HUES64 (cell line): Measurements from ENCODE around the gene KRTAP5-3. TPM values are rescaled to one million over a fixed set of nuclear protein-coding genes. Genes with fewer than 3 reads are reported as not detected.
A peak's percentile ranks its signal among the peaks of the same experiment; 100 is the strongest.

Experiments
- H3K27ac ChIP-seq: 2 replicates; pipeline ENCODE4 v1.7.0; 2013; ENCODE audit warnings: low read depth, low read length, inconsistent platforms
- H3K27me3 ChIP-seq: 2 replicates; pipeline ENCODE4 v1.6.1; 2013; ENCODE audit warnings: mild to moderate bottlenecking, low read length; ENCODE audit not compliant: insufficient read depth
- H3K36me3 ChIP-seq: 2 replicates; pipeline ENCODE4 v1.6.1; 2013; ENCODE audit warnings: mild to moderate bottlenecking, low read length; ENCODE audit not compliant: insufficient read depth
- H3K4me1 ChIP-seq: 2 replicates; pipeline ENCODE4 v1.6.1; 2013; ENCODE audit warnings: mild to moderate bottlenecking, low read length, moderate library complexity; ENCODE audit not compliant: insufficient read depth
- H3K4me3 ChIP-seq: 2 replicates; pipeline ENCODE4 v1.5.1; 2013; ENCODE audit warnings: mild to moderate bottlenecking, low read length, moderate library complexity
- H3K9ac ChIP-seq: 2 replicates; pipeline ENCODE4 v1.6.1; 2013; ENCODE audit warnings: mild to moderate bottlenecking, low read depth, low read length
- H3K9me3 ChIP-seq: 2 replicates; pipeline ENCODE4 v1.6.1; 2013; ENCODE audit warnings: low read depth, low read length; ENCODE audit not compliant: insufficient read depth
- WGBS: fragments of 150-250, 120-280 bp; methylation state at CpG from one replicate; pipeline ENCODE4 v1.1.7; 2013; ENCODE audit warnings: missing lambda C conversion rate; 5-methylcytosine and 5-hydroxymethylcytosine counted together
- polyA plus RNA-seq, 2 experiments: library from polyadenylated mRNA; stranded (reverse); fragments of 50-300 nt; gene quantifications; one replicate each; pipeline ENCODE4 v1.2.3, GENCODE V29; 2013

KRTAP5-3 gene, protein sequence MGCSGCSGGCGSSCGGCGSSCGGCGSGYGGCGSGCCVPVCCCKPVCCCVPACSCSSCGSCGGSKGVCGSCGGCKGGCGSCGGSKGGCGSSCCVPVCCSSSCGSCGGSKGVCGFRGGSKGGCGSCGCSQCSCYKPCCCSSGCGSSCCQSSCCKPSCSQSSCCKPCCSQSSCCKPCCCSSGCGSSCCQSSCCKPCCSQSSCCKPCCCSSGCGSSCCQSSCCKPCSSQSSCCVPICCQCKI
- not detected for polyA plus RNA-seq (2013, experiment 1 of 2)
- polyA plus RNA-seq (2013, experiment 2 of 2): not detected

- no peak within 1 kb of the TSS for H3K27ac ChIP-seq
- WGBS: 73% methylated on average over 4 of the region's 4 CpGs
- peaks cover 13% of the 10 kb centered on the region; the same call in 1 of the 2 replicates for H3K27me3 ChIP-seq
- 0 out of 2 replicates have a peak, but pooled peaks cover 9% of the 10 kb centered on the region for H3K4me1 ChIP-seq
- H3K9ac ChIP-seq: no peak within 1 kb of the TSS
- peaks cover 3% of the 10 kb centered on the region; the same call in 1 of the 2 replicates for H3K9me3 ChIP-seq
- H3K36me3 ChIP-seq: no peaks in the 10 kb centered on the region
- no peak within 1 kb of the TSS for H3K4me3 ChIP-seq
Measured at GRCh38 chr11:1608363-1608762, at the start of gene KRTAP5-3. KRTAP5-3 (minus strand) TSS chr11:1608463; CDS start chr11:1608385, 78 bp downstream.

- no peak overlapping the region for H3K4me3 ChIP-seq
- H3K9me3 ChIP-seq: no peaks in the 10 kb centered on the region
- no peak overlapping the region for H3K27ac ChIP-seq
- H3K4me1 ChIP-seq: no peaks in the 10 kb centered on the region
- WGBS: 72% methylated on average over 7 of the region's 7 CpGs
- no peaks in the 10 kb centered on the region for H3K36me3 ChIP-seq
- peaks cover 11% of the 10 kb centered on the region for H3K27me3 ChIP-seq
- H3K9ac ChIP-seq: no peak overlapping the region
Measured at GRCh38 chr11:1656670-1657069, 48.4 kb upstream of the KRTAP5-3 start.

- Histone ChIP-seq H3K9me3 (no peaks in the 10 kb centered on the region), H3K9ac (no peak overlapping the region), H3K4me1 (no peaks in the 10 kb centered on the region), H3K27me3 (peaks cover 11% of the 10 kb centered on the region), H3K36me3 (no peaks in the 10 kb centered on the region), H3K27ac (no peak overlapping the region), H3K4me3 (no peak overlapping the region)
- 90% methylated on average over 9 of the region's 9 CpGs for WGBS
Measured at GRCh38 chr11:1656061-1656441, 47.8 kb upstream of the KRTAP5-3 start.

DNA sequence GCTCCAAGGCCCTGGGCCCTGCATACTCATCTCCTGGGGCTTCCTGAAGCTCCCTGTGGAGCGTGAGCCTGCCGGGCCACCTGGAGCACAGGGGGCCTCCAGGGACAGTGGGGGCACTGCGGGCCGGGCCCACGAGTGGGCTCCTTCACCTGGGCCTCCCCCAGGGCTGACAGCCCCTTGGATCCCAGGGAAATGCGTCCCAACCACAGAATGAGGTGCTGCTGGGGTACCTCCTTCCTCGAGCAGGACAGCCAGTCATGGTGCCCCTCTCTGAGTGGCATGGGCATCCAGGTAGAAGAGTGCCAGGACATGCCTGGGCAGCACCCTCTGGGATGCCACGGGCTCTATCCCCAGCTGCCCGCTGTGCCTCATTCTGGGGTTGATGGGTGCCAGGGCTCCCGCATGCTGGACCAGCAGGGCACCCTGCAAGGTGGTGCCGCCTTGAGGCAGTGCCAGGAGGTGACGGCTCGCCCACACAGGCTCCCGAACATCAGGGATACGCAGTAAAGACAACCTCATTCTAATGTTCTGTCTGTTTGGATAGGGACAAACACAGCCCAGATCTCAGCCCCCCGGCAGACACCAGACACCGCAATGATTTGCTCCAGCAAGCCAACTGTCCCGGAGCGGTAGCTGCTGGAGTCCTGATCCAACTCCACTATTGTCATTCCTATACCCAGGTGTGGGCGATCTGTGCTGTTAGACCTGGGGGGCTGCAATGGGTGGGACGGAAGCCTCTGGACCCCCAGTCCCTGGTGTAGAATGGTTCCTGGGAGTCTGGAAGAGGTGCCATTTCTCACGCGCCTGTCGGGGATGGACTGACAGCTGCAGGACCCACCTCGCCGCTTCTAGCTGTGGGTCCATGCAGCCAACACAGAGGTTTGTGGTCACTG lies 47.2 kb upstream of the KRTAP5-3 start:
- Histone ChIP-seq H3K9me3 (no peaks in the 10 kb centered on the region), H3K27ac (no peak overlapping the region), H3K4me3 (no peak overlapping the region), H3K4me1 (no peaks in the 10 kb centered on the region), H3K9ac (no peak overlapping the region), H3K36me3 (no peaks in the 10 kb centered on the region), H3K27me3 (peaks cover 11% of the 10 kb centered on the region)
- WGBS: 94% methylated on average over 26 of the region's 26 CpGs

- Histone ChIP-seq H3K9me3 (no peaks in the 10 kb centered on the region), H3K27ac (no peak overlapping the region), H3K36me3 (no peaks in the 10 kb centered on the region), H3K4me1 (no peaks in the 10 kb centered on the region), H3K9ac (no peak overlapping the region), H3K4me3 (no peak overlapping the region), H3K27me3 (peaks cover 11% of the 10 kb centered on the region)
- 89% methylated on average over 21 of the region's 21 CpGs for WGBS
Measured at GRCh38 chr11:1654388-1655167, 46.3 kb upstream of the KRTAP5-3 start.

DNA sequence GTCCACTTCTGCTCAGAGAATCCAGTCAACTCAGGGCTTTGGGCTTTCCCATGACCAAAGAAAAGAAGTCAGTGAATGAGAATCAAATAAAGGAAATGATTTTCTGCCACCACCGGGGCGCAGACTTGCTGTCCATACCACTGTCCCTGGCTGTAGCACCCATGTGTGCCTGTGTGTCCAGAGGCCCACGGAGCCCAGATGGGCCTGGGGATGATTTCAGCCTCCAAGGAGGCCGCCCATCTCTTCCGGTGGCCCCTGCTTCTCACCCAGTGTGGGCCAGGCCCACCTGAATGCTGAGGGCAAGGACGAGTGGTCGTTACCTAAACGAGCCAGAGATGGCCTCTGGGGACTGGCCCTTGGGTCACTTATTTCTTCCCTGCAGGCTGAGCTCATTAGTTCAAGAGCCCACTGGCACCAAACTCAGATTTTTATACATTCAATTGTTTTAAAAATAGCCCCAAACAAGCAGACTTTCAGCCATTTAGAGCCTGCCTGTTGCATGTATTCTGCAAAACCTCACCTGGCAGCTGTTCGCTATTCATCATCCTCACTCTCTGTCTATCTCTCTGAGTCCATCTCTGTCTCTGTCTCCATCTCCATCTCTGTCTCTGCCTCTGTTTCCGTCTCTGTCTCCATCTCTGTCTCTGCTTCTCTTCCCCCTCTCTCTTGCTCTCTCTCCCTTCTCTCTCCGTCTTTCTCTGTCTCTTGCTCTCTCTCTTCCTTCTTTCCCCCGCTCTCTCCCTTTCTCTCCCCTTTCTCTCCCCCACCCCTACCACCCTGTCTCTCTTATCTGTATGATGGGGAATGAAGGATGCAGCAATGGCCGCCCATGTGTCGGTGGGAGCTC lies 45.5 kb upstream of the KRTAP5-3 start:
- Histone ChIP-seq H3K36me3 (no peaks in the 10 kb centered on the region), H3K4me1 (no peaks in the 10 kb centered on the region), H3K27me3 (peaks cover 11% of the 10 kb centered on the region), H3K9ac (no peak overlapping the region), H3K4me3 (no peak overlapping the region), H3K27ac (no peak overlapping the region), H3K9me3 (no peaks in the 10 kb centered on the region)
- 85% methylated on average over 13 of the region's 14 CpGs for WGBS

DNA sequence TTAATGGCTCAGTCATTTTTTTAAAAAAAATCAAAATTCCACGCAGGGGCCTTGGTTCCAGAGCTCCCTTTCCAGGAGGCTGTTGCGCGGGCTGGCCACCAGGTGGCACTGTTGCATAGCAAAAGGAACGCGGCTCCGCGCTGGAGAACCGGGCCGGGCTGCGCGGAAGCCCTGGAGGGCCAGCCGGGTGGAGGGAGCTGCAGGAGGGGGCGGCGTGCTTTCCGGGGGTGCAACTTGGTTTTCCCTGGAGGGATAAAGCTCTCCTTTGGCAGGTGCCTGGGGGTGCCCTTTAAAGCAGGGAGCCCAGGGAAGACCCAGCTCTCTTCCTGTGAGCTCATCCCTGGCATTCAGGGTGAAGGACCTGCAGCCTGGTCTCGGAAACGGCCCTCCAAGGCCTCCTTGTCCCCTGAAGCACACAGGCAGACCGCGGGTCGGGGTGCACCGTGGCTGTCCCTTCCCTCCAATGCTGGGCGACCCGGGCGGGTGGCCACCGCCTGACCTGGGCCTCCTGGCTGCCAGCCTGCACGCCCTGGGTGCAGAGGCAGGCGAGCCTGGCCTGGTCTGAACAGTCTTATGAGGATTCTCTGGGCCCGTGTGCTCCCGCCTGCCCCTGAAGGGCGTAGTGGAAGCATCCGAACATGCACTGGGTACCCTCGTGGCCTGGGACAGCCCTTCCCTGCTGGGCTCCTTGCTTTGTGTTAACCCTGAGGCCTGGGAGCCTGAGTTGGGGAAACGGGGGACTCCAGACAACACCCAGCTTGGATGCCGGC lies 44.7 kb upstream of the KRTAP5-3 start:
- H3K36me3 ChIP-seq: no peaks in the 10 kb centered on the region
- 36% methylated on average over 34 of the region's 34 CpGs for WGBS
- H3K27me3 ChIP-seq: peaks cover 11% of the 10 kb centered on the region
- H3K9ac ChIP-seq: no peak overlapping the region; the same call in 1 of the 2 replicates
- H3K27ac ChIP-seq: no peak overlapping the region
- H3K9me3 ChIP-seq: no peaks in the 10 kb centered on the region
- no peaks in the 10 kb centered on the region for H3K4me1 ChIP-seq
- peak overlapping the region; percentile 26; the same call in 1 of the 2 replicates for H3K4me3 ChIP-seq

GRCh38 chr11:1652442-1652770 lies 44.1 kb upstream of the KRTAP5-3 start:
- Histone ChIP-seq H3K27me3 (peaks cover 11% of the 10 kb centered on the region), H3K9ac (no peak overlapping the region), H3K9me3 (no peaks in the 10 kb centered on the region), H3K4me1 (no peaks in the 10 kb centered on the region), H3K4me3 (no peak overlapping the region), H3K36me3 (no peaks in the 10 kb centered on the region), H3K27ac (no peak overlapping the region)
- 60% methylated on average over 20 of the region's 20 CpGs for WGBS

- no peak overlapping the region for H3K4me3 ChIP-seq
- H3K9me3 ChIP-seq: no peaks in the 10 kb centered on the region
- H3K27ac ChIP-seq: no peak overlapping the region
- 85% methylated on average over 19 of the region's 19 CpGs for whole genome bisulfite sequencing
- H3K27me3 ChIP-seq: peaks cover 11% of the 10 kb centered on the region
- no peaks in the 10 kb centered on the region for H3K4me1 ChIP-seq
- no peaks in the 10 kb centered on the region for H3K36me3 ChIP-seq
- no peak overlapping the region for H3K9ac ChIP-seq
Measured at GRCh38 chr11:1652026-1652425, 43.8 kb upstream of the KRTAP5-3 start.

GRCh38 chr11:1651411-1651980 lies 43.2 kb upstream of the KRTAP5-3 start:
- H3K4me1 ChIP-seq: no peaks in the 10 kb centered on the region
- 87% methylated on average over 7 of the region's 7 CpGs for WGBS
- H3K4me3 ChIP-seq: no peak overlapping the region
- peaks cover 11% of the 10 kb centered on the region for H3K27me3 ChIP-seq
- no peak overlapping the region for H3K27ac ChIP-seq
- H3K36me3 ChIP-seq: no peaks in the 10 kb centered on the region
- no peak overlapping the region for H3K9ac ChIP-seq
- no peaks in the 10 kb centered on the region for H3K9me3 ChIP-seq
